ENCODE measurements around the gene LMBR1. TPM values are rescaled to one million over a fixed set of nuclear protein-coding genes. Genes with fewer than 3 reads are reported as not detected.

LMBR1 gene
- total and polyA plus RNA-seq, 2 of the 13 experiments (the other 11 are each of a cell fraction or from before 2014, with no cell fraction given) = 20.9 to 39.6 TPM

GRCh38 chr7:156640949-156641485 lies 252.0 kb downstream of the LMBR1 start:
- BruUV-seq (replicated peaks) = no TSS peak
- FAIRE-seq = no peak
- TF ChIP-seq ZNF570 (CRISPR knock-in tag; IDR thresholded peaks at IDR 0.05; ENCODE audit: borderline replicate concordance) (no peak), ZNF232 (CRISPR knock-in tag; IDR thresholded peaks at IDR 0.05; ENCODE audit: borderline replicate concordance) (no peak), SMARCE1 (IDR thresholded peaks at IDR 0.05; ENCODE audit: borderline replicate concordance) (no peak), NFAT5 (CRISPR knock-in tag; IDR thresholded peaks at IDR 0.05) (no peak), CEBPZ (IDR thresholded peaks at IDR 0.05; ENCODE audit: low read length) (no peak), ZNF136 (CRISPR knock-in tag; IDR thresholded peaks at IDR 0.05; ENCODE audit: low read depth) (no peak), ZNF513 (CRISPR knock-in tag; conservative IDR thresholded peaks at IDR 0.05) (no peak), ZNF101 (CRISPR knock-in tag; IDR thresholded peaks at IDR 0.05; ENCODE audit: borderline replicate concordance, low read depth) (no peak), ARID5B (CRISPR knock-in tag; IDR thresholded peaks at IDR 0.05) (no peak)

More at GRCh38 chr7:156640949-156641485, 252.0 kb downstream of the LMBR1 start:
- DNase-seq (ENCODE audit: low spot score) (no peak), ATAC-seq (no peak)
- Histone ChIP-seq H2AFZ (ENCODE audit: low read length) (no peak overlapping the region), H4K20me1 (ENCODE audit: insufficient read depth, low read length) (no peaks in the 10 kb centered on the region), H3K36me3 (replicated peaks in 1 of 2; ENCODE audit: control insufficient read depth in 1 of 2, insufficient read depth in 2 of 2, low read length in 2 of 2) (no peaks in the 10 kb centered on the region), H3K27ac (ENCODE audit: extremely low read length, insufficient read depth, low read length) (no peak overlapping the region), H3K9me3 (ENCODE audit: low read length) (no peaks in the 10 kb centered on the region), H3K4me2 (ENCODE audit: low read depth, low read length) (no peak overlapping the region), H3K27me3 (ENCODE audit: control insufficient read depth in 1 of 2, insufficient read depth in 2 of 2, low read length in 2 of 2) (no peaks in the 10 kb centered on the region), H3K79me2 (ENCODE audit: insufficient read depth, low read length) (no peaks in the 10 kb centered on the region), H3K4me1 (ENCODE audit: insufficient read depth, low read length) (no peaks in the 10 kb centered on the region), H3K4me3 (replicated peaks in 1 of 3; ENCODE audit: insufficient read depth in 1 of 3, low read depth in 2 of 3, low read length in 3 of 3) (no peak overlapping the region), H3K9ac (ENCODE audit: insufficient read depth, low read depth, low read length) (no peak overlapping the region)
- ChIA-PET POLR2A (no interaction called here), CTCF (ENCODE audit: low intra/inter-chr PET ratio, low total read pairs) (no interaction called here)
- WGBS (ENCODE audit: low lambda C conversion rate) = 93% methylated on average over 26 of the region's 30 CpGs
- in situ Hi-C loops (cut with HindIII; ENCODE audit: extremely low pct_ligation_motif_present, low pct_unique_long_range_greater_than_20kb) (loop anchor here (25.0 kb wide), 1 partner anchor 829 kb away; the partner anchor contains the start of gene SHH), intact Hi-C loops (cut with micrococcal nuclease; ENCODE audit: unreplicated experiment) (no loop called here)

Measured in HepG2 (cell line).